Erythroblast (primary cell): Measurements from ENCODE around the gene IMMP2L.

Source experiments
- GATA1 ChIP-seq: IDR thresholded peaks from 2 replicates; pipeline ENCODE4 v1.6.1; 2011; ENCODE audit warnings: low read depth, mild to moderate bottlenecking, control low read depth, low read length, moderate library complexity
- POLR2A ChIP-seq: IDR thresholded peaks from 2 replicates; pipeline ENCODE4 v1.6.1; 2011; ENCODE audit warnings: mild to moderate bottlenecking, low read length

DNA sequence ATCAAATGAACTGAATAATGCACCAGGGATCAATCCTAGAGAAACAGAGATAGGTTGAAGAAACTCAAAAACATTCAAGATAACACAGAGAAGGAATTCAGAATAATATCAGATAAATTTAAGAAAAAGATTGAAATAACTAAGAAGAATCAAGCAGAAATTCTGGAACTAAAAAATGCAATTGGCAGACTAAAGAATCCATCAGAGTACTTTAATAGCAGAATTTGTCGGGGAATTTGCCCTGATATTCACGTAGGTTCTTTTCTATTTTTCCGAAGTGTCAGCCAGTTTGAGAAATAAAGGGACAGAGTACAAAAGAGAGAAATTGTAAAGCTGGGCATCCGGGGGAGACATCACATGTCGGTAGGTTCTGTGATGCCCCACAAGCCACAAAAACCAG lies 9.4 kb upstream of the IMMP2L start:
- TF ChIP-seq POLR2A (no peak), GATA1 (no peak)
